ENCODE results near the gene SULF2.

SULF2 gene

GRCh38 chr20:47784599-47785310, 526 bp downstream of the SULF2 start:
- no peaks in the 10 kb centered on the region for H3K9me3 ChIP-seq (ENCODE audit: control insufficient read depth, low read length)
- no peak overlapping the region for H3K27ac ChIP-seq (ENCODE audit: insufficient read depth, low read length, poor library complexity, severe bottlenecking)
- H3K4me1 ChIP-seq (ENCODE audit: control insufficient read depth, insufficient read depth, low read length, poor library complexity, severe bottlenecking) = peaks cover 16% of the 10 kb centered on the region
- H3K4me3 ChIP-seq (ENCODE audit: insufficient read depth, low read depth, low read length, poor library complexity, severe bottlenecking) = no peak overlapping the region
- no peak for DNase-seq
- no peaks in the 10 kb centered on the region for H3K36me3 ChIP-seq (ENCODE audit: control insufficient read depth, insufficient read depth, low read length)
- peaks cover 19% of the 10 kb centered on the region for H3K27me3 ChIP-seq (replicated peaks; ENCODE audit: control insufficient read depth, insufficient read depth, low read length, poor library complexity, severe bottlenecking)

- H3K27me3 ChIP-seq (replicated peaks; ENCODE audit: control insufficient read depth, insufficient read depth, low read length, poor library complexity, severe bottlenecking) = peaks cover 19% of the 10 kb centered on the region
- H3K27ac ChIP-seq (ENCODE audit: insufficient read depth, low read length, poor library complexity, severe bottlenecking) = no peak overlapping the region
- no peak overlapping the region for H3K4me3 ChIP-seq (ENCODE audit: insufficient read depth, low read depth, low read length, poor library complexity, severe bottlenecking)
- no peaks in the 10 kb centered on the region for H3K36me3 ChIP-seq (ENCODE audit: control insufficient read depth, insufficient read depth, low read length)
- peaks cover 16% of the 10 kb centered on the region for H3K4me1 ChIP-seq (ENCODE audit: control insufficient read depth, insufficient read depth, low read length, poor library complexity, severe bottlenecking)
- no peak for DNase-seq
- H3K9me3 ChIP-seq (ENCODE audit: control insufficient read depth, low read length) = no peaks in the 10 kb centered on the region
Observed at GRCh38 chr20:47783828-47784598, 1.3 kb downstream of the SULF2 start.

GRCh38 chr20:47782920-47783552, 2.2 kb downstream of the SULF2 start:
- Histone ChIP-seq H3K27me3 (replicated peaks; ENCODE audit: control insufficient read depth, insufficient read depth, low read length, poor library complexity, severe bottlenecking) (peaks cover 19% of the 10 kb centered on the region), H3K9me3 (ENCODE audit: control insufficient read depth, low read length) (no peaks in the 10 kb centered on the region), H3K36me3 (ENCODE audit: control insufficient read depth, insufficient read depth, low read length) (no peaks in the 10 kb centered on the region), H3K4me3 (ENCODE audit: insufficient read depth, low read depth, low read length, poor library complexity, severe bottlenecking) (no peak overlapping the region), H3K27ac (ENCODE audit: insufficient read depth, low read length, poor library complexity, severe bottlenecking) (no peak overlapping the region), H3K4me1 (ENCODE audit: control insufficient read depth, insufficient read depth, low read length, poor library complexity, severe bottlenecking) (peaks cover 16% of the 10 kb centered on the region)
- DNase-seq = no peak

- Histone ChIP-seq H3K27ac (ENCODE audit: insufficient read depth, low read length, poor library complexity, severe bottlenecking) (no peak overlapping the region), H3K4me1 (ENCODE audit: control insufficient read depth, insufficient read depth, low read length, poor library complexity, severe bottlenecking) (peaks cover 16% of the 10 kb centered on the region), H3K36me3 (ENCODE audit: control insufficient read depth, insufficient read depth, low read length) (no peaks in the 10 kb centered on the region), H3K4me3 (ENCODE audit: insufficient read depth, low read depth, low read length, poor library complexity, severe bottlenecking) (no peak overlapping the region), H3K9me3 (ENCODE audit: control insufficient read depth, low read length) (no peaks in the 10 kb centered on the region), H3K27me3 (replicated peaks; ENCODE audit: control insufficient read depth, insufficient read depth, low read length, poor library complexity, severe bottlenecking) (peaks cover 17% of the 10 kb centered on the region)
- no peak for DNase-seq
Observed at GRCh38 chr20:47782076-47782475, 3.2 kb downstream of the SULF2 start.

- DNase-seq = no peak
- Histone ChIP-seq H3K4me3 (ENCODE audit: insufficient read depth, low read depth, low read length, poor library complexity, severe bottlenecking) (no peak overlapping the region), H3K4me1 (ENCODE audit: control insufficient read depth, insufficient read depth, low read length, poor library complexity, severe bottlenecking) (peaks cover 15% of the 10 kb centered on the region), H3K36me3 (ENCODE audit: control insufficient read depth, insufficient read depth, low read length) (no peaks in the 10 kb centered on the region), H3K9me3 (ENCODE audit: control insufficient read depth, low read length) (no peaks in the 10 kb centered on the region), H3K27me3 (replicated peaks; ENCODE audit: control insufficient read depth, insufficient read depth, low read length, poor library complexity, severe bottlenecking) (peaks cover 13% of the 10 kb centered on the region), H3K27ac (ENCODE audit: insufficient read depth, low read length, poor library complexity, severe bottlenecking) (no peak overlapping the region)
Observed at GRCh38 chr20:47781632-47782031, 3.6 kb downstream of the SULF2 start.

DNA sequence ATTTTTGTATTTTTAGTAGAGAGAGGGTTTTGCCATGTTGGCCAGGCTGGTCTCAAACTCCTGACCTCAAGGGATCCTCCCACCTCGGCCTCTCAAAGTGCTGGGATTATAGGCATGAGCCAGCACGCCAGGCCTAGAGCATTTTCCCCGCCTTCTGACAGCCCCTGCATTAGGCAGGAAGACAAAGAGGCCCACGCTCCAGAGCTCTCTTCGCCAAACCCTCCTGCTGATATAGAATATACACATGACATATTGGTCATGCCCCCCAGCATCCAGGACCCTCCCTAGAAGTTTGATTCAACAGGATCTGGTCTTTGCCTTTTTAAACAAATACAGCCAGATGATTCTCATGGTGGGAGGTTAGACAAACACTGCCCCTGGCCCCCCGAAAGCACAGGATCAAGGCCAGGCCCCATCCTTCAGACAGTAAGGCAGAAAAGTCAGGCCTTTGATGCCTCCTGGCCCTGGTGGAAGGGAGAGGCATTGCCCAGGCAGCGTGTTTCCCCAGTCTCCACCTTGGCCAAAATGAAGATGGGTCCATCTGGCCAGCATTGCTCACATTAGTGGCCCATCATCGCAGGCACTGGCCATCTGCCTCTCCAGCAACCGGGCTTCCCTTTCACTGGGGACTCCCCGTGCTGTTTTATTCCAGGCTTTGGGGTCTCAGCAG, 4.4 kb downstream of the SULF2 start:
- H3K36me3 ChIP-seq (ENCODE audit: control insufficient read depth, insufficient read depth, low read length) = no peaks in the 10 kb centered on the region
- H3K4me1 ChIP-seq (ENCODE audit: control insufficient read depth, insufficient read depth, low read length, poor library complexity, severe bottlenecking) = peaks cover 8% of the 10 kb centered on the region
- H3K27me3 ChIP-seq (replicated peaks; ENCODE audit: control insufficient read depth, insufficient read depth, low read length, poor library complexity, severe bottlenecking) = peaks cover 7% of the 10 kb centered on the region
- H3K9me3 ChIP-seq (ENCODE audit: control insufficient read depth, low read length) = no peaks in the 10 kb centered on the region
- no peak overlapping the region for H3K27ac ChIP-seq (ENCODE audit: insufficient read depth, low read length, poor library complexity, severe bottlenecking)
- DNase-seq = no peak
- H3K4me3 ChIP-seq (ENCODE audit: insufficient read depth, low read depth, low read length, poor library complexity, severe bottlenecking) = no peak overlapping the region

DNA sequence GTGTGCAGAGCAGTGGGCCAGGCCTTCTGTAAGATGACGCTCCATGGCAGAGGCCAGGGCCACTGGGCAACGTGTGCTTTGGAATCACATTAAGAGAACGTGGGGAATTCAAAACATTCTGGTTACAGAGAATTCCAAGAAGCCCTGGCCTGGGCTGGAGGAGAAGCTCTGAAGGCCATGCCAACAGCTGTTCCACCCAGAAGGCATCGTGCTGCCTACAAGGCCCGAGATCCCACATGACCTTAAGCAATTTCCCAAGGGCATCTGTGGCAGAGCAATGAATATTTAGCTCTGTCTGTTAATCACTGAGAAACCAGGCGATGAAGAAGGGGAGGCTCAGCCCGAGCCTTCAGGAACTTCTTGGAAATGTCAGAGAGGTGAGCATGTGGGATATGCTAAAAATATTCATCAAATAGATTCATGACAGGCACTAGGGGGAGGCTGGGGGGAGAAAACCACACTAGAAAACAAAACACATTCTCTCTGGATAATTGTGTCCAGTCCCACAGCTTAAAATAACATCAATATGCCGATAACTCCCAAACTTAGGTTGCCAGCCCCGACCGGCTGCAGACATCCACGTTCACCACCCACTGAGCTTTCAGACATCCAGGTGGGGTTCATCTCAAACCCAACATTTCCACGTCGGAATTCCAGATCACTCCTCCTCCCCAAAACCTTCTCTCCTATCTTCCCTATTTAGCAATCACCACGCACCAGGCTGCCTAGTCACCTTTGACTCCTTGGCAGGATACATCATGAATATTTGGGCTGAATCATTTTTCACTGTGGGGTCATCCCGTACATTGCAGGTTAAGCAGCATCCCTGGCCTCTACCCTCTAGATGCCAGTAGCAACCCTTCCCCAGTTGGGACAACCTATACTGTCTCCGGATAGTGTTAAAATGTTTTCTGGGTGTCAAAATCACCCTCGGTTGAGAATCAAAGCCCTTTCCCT, 6.6 kb downstream of the SULF2 start:
- Histone ChIP-seq H3K36me3 (ENCODE audit: control insufficient read depth, insufficient read depth, low read length) (no peaks in the 10 kb centered on the region), H3K4me1 (ENCODE audit: control insufficient read depth, insufficient read depth, low read length, poor library complexity, severe bottlenecking) (no peaks in the 10 kb centered on the region), H3K27me3 (replicated peaks; ENCODE audit: control insufficient read depth, insufficient read depth, low read length, poor library complexity, severe bottlenecking) (no peaks in the 10 kb centered on the region), H3K27ac (ENCODE audit: insufficient read depth, low read length, poor library complexity, severe bottlenecking) (no peak overlapping the region), H3K9me3 (ENCODE audit: control insufficient read depth, low read length) (no peaks in the 10 kb centered on the region), H3K4me3 (ENCODE audit: insufficient read depth, low read depth, low read length, poor library complexity, severe bottlenecking) (no peak overlapping the region)
- no peak for DNase-seq

GRCh38 chr20:47777220-47777619, 8.1 kb downstream of the SULF2 start:
- Histone ChIP-seq H3K4me3 (ENCODE audit: insufficient read depth, low read depth, low read length, poor library complexity, severe bottlenecking) (no peak overlapping the region), H3K27me3 (replicated peaks; ENCODE audit: control insufficient read depth, insufficient read depth, low read length, poor library complexity, severe bottlenecking) (no peaks in the 10 kb centered on the region), H3K4me1 (ENCODE audit: control insufficient read depth, insufficient read depth, low read length, poor library complexity, severe bottlenecking) (no peaks in the 10 kb centered on the region), H3K27ac (ENCODE audit: insufficient read depth, low read length, poor library complexity, severe bottlenecking) (no peak overlapping the region), H3K36me3 (ENCODE audit: control insufficient read depth, insufficient read depth, low read length) (no peaks in the 10 kb centered on the region), H3K9me3 (ENCODE audit: control insufficient read depth, low read length) (no peaks in the 10 kb centered on the region)
- no peak for DNase-seq

DNA sequence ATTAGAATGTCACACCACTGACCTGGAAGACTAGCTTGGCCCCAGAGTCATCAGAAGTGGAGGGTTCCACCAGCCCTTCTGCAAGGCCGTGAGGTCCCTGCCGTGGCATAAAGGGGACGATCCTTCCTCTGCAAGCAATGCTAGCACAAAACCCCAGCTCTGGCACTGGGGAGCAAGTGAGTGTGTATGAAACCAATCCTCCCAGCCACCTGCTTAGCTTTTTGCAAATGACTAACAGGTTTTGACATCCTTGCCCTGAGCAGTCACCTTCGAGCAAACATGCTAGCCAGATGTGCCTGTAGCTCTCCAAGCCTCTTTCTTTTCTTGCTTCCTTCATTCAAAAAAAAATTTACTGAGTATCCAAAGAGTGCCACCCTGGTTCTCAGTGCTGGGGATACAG, 8.6 kb downstream of the SULF2 start:
- Histone ChIP-seq H3K4me1 (ENCODE audit: control insufficient read depth, insufficient read depth, low read length, poor library complexity, severe bottlenecking) (no peaks in the 10 kb centered on the region), H3K36me3 (ENCODE audit: control insufficient read depth, insufficient read depth, low read length) (no peaks in the 10 kb centered on the region), H3K27me3 (replicated peaks; ENCODE audit: control insufficient read depth, insufficient read depth, low read length, poor library complexity, severe bottlenecking) (no peaks in the 10 kb centered on the region), H3K9me3 (ENCODE audit: control insufficient read depth, low read length) (no peaks in the 10 kb centered on the region), H3K27ac (ENCODE audit: insufficient read depth, low read length, poor library complexity, severe bottlenecking) (no peak overlapping the region), H3K4me3 (ENCODE audit: insufficient read depth, low read depth, low read length, poor library complexity, severe bottlenecking) (no peak overlapping the region)
- no peak for DNase-seq

All from effector memory CD4-positive, alpha-beta T cell (primary cell).